Measurements from ENCODE around the gene COL25A1.

DNA sequence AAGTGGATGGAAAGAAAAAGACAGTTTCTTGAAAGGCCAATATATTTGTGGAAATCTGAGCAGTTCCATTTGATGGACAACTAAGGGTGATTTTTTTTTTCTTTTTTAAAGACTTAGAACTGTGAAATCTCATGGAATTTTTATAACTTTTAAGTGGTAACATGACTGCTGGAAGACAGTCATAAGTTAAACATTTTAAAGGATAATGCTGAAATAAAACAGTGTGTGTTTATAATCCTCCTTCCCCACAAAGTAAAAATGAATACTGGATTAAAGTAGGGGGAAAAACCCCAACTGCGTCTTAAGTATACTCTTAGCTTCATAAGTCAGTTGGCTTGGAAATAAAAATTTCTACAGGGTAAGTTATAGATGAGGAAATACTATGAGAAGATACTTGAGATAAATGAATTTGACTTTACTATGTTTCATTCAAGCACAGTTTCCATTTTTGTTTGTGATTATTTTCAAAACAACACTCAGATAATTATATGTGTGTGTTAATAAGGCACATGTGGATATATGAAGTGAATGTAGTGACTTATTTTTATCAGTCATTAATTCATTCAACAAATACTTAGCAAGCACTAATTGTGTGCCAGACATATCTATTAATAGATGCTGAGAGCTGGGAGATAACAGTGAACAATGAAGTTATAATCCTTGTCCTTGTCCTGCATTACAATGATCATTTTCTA is 410.4 kb downstream of the COL25A1 start:
- TF ChIP-seq POLR2AphosphoS5 (IDR thresholded peaks at IDR 0.05; ENCODE audit: borderline replicate concordance, low read depth, low read length) (no peak), EZH2 (IDR thresholded peaks at IDR 0.05) (no peak), FOXP2 (optimal IDR thresholded peaks at IDR 0.05; ENCODE audit: control extremely low read depth, extremely low read length, insufficient read depth) (no peak)
